GM21390 (cell line): ENCODE data around the gene MTOR.

ENCODE experiments used
- ATAC-seq: cut with Tn5 transposase; IDR thresholded peaks from one replicate; pipeline ENCODE4 v1.9.1; 2021; ENCODE audit not compliant: unreplicated experiment

Gene MTOR

DNA sequence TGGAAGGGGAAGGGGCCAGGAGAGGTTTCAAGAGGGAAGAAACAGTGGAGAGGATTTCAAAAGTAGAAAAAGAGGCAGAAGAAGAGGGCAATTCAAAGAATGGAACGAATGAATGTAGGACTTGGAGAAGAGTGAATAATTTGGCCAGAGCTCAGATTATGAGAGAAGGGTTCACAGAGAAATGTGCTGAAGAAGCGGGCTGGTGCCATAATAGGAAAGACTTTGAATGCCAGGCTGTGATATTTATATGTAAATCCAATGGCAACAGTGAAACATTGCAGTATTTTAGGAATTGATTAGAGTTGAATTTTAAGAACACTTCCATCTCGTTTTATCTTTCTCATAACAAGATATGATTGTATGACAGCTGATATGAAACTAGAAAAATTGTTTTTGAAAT is 109.2 kb downstream of the MTOR start:
- no peak for ATAC-seq

DNA sequence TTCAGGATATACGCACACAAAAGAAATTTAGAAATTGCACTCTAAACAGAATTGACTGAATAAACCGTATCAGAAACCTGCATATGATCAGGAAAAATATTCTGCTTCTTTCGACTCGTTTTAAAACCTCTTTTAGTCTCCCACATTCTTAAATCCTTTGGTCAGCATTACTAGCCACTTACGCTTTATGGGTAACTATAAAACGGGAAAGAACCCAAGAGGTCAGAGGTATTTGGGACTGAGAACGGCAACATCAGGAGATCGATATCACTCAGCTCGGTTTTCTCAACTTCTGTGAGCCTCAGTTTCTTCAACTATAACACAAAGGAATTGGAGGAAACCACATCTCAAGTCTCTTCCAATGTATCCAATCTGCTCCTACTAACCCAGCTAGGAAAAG is 109.6 kb downstream of the MTOR start:
- ATAC-seq: no peak

DNA sequence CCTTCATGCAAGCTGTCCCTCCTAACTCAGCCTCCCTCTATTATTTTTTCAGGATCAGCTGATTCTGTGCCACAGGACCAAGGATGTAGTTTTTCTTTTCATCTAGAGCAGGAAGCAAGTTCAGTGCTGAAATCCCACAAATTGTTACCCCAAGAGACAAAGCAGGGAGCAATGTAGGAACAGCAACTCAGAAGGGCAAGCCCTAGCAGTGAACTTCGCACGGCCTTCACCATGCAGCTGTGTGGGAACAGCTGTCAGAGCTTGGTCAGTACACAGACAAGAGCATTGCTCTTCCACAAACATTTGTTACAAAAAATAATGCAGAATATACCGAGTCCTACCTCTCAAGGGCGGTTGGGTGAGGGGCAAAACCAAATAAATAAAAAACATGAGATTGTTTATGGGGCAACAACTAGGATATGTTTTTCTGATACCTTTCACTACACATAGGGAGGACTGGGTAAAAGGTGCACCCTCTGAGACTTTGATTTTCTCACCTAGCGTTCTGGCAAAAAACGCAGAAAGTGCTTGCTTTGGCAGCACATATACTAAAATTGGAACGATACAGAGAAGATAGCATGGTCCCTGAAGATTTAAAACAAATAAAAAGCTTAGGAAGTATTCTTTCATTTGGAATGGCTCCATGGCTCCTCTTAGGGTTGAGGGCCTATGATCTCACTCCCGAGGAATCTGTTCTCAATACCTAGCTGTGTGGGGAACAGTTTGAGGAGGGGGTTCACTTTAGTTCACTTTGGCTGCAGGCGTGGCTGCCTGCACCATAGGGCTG is 110.3 kb downstream of the MTOR start:
- ATAC-seq: no peak

DNA sequence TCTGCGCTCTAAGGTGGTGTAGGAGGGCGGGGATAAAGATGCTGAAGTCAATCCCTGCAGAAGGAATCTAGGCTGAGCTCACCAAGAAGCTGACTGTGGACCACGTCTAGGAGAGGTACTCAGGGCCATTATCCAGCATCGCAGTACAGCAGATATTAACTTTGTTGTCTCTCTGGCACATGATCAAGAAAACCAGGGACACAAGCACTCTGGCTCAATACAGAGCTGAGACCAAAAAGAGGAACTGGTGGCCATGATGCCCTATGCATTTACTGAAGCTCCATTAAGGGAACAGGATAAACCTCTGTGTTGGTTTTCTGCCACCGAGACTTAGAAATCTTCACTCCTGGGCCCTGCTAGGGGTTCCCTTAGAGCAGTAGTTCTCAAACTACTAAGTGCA is 111.2 kb downstream of the MTOR start:
- no peak for ATAC-seq

DNA sequence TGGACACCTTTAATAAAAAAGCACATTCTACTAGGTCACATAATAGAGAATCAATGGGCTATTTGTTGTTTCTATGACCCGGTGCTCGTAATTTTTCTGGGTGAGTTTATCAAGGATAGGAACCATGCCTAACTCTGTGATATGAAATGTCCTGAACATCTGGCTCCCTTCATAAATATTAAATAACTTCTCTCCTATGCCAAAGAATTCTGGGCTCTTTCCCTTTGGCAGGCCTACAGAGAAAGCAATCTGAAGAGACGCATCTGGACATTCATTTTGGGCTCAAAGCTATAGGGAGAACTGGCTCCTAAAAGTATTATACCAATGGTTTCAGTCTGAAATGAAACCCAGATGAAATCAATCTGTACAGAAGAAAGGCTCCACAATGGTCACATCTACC is 112.0 kb downstream of the MTOR start:
- no peak for ATAC-seq

DNA sequence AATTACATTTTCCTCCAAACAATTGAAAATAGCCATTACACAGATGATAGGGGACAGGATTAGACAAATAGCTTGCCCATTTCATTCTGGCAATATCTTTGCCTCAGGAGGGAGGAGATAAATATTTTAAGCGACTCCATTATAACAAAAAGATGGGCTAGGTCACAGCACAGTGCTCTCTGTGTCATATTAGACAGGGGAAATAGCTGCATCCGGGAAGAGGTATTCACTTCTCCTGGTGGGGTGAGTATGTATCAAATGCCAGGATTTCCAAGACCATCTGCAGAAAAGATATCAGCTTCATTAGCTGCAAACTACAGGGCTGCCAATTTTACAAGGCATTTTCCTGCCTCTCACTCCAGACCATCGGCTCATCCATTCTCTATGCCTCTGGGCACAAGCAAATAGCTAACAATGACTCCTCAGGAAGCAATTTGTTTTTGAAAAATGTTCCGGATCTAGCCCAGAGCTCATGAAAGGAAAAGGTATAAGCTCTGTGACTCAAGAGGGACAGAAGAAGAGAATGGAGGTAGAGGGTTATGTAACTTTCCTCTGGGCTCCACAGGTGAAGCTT is 115.1 kb downstream of the MTOR start:
- ATAC-seq: no peak

DNA sequence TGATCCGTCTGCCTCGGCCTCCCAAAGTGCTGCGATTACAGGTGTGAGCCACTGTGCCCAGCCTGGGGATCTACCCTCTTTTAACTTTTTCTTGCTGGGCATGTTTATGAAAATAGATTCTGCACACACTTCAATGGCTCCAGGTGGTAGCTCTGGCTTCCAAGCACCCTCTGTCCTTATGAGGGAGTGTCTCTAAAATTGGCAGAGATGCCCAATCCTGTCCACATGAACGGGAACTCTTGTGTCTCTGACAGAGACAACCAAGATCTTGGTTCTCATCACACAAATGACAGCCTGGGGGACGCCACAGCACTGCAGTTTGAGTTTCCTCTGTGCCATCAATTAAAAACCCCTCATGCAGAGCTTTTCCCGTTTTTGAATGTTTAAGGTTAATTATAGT is 116.6 kb downstream of the MTOR start:
- ATAC-seq: no peak

DNA sequence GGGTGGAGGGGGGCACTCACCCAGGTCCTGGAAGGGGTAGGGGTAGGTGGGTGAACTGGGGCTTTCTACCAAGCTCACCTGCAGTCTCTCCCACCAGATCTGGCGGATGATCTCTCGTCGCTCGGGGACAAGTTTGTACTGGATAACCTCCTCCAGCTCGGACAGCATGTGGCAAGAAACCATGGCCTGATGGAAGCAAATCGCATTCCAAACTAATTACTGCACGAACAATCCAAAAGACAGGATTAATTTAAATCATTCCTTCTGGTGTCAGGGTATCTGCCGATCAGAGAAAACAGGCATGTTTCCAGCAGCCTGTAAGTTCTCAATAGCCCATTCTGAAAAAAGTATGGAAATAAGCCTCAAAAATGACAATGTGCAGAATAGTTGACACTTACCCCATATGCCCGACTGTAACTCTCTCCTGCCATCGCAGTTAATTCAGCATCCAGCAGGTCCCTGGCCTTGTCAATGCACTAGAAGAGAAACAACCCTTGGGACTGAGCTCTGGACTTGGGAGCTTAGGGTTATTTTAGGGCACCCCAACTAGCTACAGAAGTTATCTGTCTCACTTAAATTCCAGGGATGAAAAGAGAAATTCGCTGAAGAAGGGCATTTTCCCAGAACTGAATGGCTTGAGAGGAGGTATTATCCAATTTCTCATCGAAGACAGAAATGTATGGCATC is 117.6 kb downstream of the MTOR start:
- no peak for ATAC-seq

DNA sequence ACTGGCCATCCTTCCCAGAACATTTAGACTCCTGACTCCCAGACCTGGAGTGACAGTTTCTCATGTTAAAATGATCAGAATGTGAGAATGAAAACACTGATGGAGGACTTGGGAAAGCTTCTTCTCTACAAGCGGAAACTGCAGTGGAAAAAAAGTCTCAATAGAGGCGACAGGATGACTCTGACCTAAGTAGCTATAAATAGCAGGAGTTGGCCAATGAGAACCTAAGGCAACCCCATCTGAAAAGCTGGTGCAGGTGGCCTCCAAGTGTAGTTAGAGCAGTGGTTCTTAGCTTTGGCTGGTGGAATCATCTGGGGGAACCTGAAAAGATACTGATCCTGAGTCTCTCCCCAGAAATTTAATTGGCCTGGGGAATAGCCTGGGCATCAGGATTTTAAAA is 118.4 kb downstream of the MTOR start:
- ATAC-seq: no peak

DNA sequence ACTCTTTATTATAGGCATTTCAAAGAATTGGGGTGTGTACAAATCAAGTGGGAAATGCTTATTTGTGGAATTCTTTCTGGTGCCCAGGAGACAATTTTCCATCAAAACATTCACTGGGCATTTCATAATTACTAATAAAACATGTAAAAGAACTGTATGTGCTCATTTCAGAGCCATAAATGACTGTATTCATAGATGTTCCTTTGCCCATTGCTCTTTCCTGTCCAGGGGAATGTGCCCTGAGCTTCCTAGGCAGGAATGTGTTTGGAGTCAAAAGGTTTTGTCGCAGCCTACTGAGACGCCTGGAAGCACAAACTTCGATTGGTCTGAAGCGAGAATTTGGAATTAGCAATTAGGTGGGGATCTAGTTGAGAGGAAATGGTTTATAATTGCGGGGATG is 119.0 kb downstream of the MTOR start:
- no peak for ATAC-seq

DNA sequence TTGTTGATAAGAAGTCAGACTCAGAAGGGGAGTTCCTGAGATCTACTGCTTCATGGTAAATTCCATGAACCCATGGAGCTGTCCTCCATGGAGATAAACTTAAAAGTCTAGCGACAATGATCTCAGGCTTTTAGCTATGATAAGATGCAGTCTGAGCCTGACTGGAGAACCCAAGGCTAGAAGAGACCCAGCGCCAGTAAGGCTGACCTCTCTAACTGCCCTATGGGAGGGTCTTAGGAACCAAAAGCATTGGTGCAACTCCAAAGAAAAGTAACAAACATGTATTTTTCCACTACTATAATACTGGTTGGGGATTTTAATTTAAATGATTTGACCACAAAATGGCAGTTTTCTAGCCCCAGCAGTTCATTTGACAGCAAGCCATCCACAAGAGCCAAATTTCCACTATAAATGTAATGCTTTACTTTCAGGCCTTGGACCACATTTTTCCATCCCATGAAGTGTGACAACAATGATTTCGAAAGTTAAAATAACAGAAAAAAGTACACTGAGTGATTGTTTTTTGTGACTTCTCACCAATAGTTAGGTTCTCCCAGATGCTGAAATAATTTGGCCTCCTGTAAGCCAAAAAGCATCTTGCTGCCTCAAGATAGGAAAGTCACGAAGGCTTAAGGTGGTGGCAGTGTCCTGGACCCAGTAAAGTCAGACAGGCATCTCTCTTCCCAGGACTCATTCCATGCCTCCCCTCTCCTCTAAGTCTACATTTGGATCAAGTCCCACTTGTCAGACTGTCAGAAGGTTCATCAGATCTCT is 119.5 kb downstream of the MTOR start:
- ATAC-seq: no peak

DNA sequence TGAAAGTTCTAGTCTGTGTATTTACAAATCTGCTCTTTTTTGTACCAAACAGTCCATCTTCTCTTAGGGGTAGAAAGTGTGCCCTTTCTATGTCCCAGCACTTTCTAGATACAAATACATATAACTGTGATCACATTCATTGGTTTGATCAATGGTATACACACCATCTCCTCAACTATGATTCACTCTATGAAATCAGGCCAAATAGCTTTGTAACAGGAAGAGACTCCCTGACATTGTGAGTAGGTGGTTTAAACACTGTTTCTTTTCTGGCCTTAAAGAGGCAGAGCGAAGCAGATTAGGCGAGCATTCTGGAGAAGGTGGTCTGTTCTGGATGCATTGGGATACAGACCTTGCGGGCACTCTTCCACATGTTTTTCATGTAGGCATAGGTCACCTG is 123.4 kb downstream of the MTOR start:
- no peak for ATAC-seq

DNA sequence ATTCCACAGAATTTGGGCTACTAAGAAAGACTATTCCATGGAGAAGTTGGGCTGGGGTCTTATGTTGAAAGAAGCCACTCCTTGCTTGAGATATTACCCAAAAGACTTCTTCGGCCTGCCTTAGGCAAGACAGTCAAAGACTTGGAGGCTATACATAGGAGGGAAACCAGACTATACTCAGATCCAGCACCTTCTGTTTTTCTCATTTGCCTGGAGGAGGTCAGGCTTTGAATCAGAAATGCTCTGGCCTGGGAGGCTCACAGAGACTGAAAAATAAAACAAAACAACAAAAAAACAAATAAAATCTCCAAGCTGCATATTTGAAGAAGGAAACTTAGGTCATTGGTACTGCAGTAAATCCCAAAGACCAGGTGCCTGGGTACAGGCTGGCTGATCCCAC is 124.3 kb downstream of the MTOR start:
- ATAC-seq: no peak

DNA sequence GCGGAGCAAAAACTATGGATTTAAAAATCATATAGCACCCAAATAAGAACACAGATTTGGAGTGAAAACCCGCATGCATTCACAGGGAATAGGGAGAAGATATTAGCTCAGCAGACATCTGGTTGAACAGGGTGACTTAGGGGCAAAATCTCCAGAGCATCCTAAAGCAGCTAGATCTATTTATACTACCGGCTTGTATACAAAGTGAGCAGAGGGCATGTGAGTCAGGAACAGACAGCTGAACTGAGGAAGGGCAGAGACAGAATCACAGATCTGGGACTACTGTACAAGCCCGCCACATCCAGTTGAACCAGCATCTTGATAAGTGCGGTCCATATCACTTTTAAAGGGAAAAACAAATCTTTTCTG is 127.5 kb downstream of the MTOR start:
- no peak for ATAC-seq

DNA sequence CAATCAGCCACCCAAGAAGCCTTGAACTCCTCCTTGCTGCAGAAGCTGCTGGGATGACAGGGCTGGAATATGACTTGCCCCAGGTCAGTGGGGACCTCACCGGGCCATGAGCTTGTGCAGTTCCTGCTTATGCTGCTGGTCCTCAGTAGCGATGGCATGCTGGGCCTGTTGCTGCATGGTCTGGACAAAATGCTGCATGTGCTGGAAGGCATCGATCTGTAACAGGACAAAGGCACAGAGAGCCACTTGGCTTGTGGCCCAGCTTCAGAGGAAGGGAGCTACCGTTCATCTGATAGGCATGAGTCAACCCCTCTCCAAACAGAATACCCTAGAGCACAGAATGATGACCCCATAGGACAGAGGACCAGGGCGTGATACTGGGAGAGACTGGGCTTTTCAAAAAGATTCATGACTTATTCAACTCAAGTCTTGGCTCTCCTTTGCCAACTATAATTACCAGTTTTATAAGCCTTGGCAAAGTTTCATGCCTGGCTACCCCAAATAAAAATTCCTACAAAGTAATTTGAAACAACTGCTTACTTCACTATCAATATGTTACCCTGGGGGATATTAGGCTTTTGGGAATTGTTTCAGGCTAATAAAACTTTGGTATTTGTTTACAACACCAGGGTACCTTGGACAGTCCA is 128.0 kb downstream of the MTOR start:
- no peak for ATAC-seq

DNA sequence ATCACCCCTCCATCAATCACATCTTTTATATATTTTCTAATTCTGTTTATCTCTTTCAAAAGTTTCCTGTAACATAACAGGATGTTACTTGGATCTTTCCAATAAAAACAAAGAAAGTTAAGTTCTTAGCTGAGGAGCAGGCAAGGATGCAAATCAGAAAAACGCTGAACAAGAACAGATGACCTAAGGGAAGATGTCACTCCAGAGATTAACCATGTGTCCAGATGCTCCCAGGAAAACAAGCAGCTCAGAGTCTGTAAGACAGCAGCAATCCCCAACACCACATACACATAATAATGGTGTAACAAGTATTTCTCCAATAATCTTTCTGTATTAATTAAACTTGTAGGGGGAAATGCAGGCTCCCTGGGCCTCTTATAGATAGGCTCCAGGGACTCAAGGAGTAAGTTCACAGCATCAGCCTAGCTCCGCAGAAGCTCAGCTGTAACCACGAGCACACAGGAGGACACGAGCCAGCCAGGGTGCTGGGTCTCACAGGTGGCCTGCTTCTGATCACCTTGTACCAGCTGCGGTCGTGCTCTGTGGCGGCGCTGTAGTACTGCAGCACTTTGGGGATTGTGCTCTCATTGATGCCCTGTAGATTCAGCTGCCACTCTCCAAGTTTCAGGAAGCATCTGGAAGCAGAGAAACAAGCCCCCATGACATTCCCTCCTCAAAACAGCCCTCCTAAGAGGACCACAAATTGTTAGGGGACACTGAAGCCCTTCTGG is 129.6 kb downstream of the MTOR start:
- ATAC-seq: no peak

DNA sequence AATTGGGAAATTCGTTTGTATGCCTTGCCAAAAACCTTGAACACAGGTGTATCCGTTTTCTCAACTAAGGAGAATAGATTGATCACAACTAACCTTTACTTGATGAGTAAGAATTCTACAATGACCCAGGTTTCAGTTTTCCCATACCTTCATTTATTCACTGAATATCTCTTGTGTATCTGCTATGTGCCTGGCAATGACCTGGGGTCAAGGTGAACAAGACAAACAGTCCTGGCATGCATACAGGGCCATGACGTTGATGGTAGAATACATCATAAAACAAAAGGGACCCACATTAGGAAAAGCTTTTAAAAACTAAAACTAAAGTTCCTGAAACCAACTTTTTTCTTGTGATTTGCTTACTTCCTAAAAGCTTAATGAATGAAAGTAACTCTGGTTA is 130.5 kb downstream of the MTOR start:
- no peak for ATAC-seq

DNA sequence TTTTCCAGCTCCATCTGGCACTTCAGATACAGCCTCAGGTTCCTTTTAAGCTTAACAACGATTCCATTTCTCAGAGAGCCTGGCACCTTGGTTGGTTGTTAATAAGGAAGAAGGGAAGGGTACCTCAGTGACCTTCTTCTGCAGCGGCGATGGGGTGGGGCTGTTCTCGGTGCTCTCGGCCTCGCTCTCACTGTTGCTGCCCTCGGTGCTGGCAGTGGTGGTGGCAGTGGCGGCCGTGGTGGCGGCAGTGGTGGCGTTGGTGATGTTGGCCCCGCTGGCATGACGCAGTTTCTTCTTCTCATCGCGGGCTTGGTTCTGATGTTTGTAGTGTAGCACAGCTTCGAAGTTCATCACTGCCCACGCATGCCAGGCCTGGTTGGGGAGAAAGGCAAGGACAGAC is 131.9 kb downstream of the MTOR start:
- no peak for ATAC-seq

DNA sequence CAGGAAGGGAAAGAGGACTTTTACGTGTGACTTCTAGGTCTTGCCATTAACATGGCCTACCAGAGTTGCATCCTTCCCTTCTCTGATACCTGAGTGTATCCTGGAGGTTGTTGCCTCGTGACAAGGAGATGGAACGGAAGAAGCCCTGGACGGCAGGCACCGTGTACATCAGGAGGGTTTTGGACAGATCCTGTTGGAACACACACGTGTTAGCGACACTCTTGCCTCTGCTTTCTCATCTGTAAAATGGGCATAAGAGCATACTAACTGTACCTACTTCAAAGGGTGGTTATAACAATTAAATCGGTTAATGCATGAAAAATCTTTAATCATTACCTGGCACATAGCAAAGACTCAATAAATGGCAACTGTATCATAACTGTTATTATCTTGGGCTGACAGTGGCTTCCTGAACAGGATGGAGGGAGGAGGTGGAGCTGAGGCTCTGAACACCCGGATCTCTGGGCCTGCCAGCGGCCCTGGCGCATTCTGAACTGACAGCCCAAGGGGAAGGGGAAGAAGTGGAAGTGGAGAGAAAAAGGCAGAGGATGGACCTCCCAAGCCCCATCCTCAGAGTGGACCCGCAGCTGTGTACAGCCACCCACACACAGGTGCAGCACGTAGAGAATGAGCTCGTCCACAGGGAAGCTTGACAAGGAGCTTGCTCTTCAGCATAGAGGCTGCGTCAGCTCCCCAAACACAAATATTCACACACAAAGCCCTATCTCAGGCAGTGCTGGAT is 132.5 kb downstream of the MTOR start:
- ATAC-seq: no peak

DNA sequence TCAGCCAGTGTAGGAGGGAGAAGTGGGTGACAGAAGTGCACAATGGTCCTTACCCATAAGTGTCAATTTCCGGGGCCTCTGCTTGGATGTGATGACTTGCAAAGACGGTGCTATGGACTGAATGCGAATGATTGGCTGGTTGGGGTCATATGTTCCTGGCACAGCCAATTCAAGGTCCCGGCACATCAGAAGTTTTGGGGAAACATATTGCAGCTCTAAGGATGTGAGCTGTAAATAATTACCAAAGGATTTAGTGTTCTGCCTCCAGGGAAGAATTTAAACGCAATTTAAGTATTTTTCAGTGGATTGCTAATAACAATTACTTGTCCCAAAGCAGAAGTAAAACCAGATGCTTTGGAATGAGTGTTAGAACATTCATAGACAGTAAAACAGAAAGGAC is 135.8 kb downstream of the MTOR start:
- ATAC-seq: no peak
